Endothelial cell of umbilical vein (primary cell): ENCODE measurements around the gene GIN1. TPM values are rescaled to one million over a fixed set of nuclear protein-coding genes. Genes with fewer than 3 reads are reported as not detected.

Experiments
- BruUV-seq: library from RNA; stranded (reverse); fragments of 400-500 nt; replicated peaks from 2 replicates; lab custom pipeline; 2021; lab: Mats Ljungman, UMichigan
- CTCF ChIA-PET: fragments of 300-600, 350-600 bp; sonication (Branson Sonifier 250); formaldehyde crosslinking; loops from one replicate; lab custom pipeline; 2021; ENCODE audit warnings: antibody characterized with exemption, inconsistent platforms; lab: Charles Lee
- POLR2A ChIA-PET: fragments of 300-600, 350-600 bp; sonication (Branson Sonifier 250); formaldehyde crosslinking; loops from one replicate; lab custom pipeline; 2021; ENCODE audit warnings: antibody characterized with exemption, inconsistent platforms; lab: Charles Lee
- DNase-seq: peaks from one replicate; pipeline ENCODE4 v3.0.0-alpha.2; 2011; ENCODE audit warnings: low read depth, low spot score
- FAIRE-seq: peaks from 2 replicates; lab custom pipeline; 2011; peaks lifted over from hg19 to GRCh38; lab: Jason Lieb, UNC
- H2AFZ ChIP-seq: 2 replicates; pipeline ENCODE4 v1.6.0; 2012; ENCODE audit warnings: low read depth, low read length, control low read depth, inconsistent platforms
- H3K27ac ChIP-seq: 2 replicates; pipeline ENCODE4 v1.5.1; 2011; ENCODE audit warnings: low read depth, mild to moderate bottlenecking, control low read depth, low read length, moderate library complexity; ENCODE audit not compliant: insufficient read depth
- H3K27me3 ChIP-seq, 2 experiments: 2 replicates each; pipeline versions ENCODE4 v1.6.0 to v1.6.1; 2011; ENCODE audit warnings: low read length in 2 of 2, mixed read lengths in 1 of 2; ENCODE audit not compliant: control insufficient read depth in 2 of 2, insufficient read depth in 2 of 2
- H3K36me3 ChIP-seq, 2 experiments: 2 replicates in 1 of 2; 3 replicates in 1 of 2; pipeline ENCODE4 v1.5.1; 2011; ENCODE audit warnings: low read length in 2 of 2, mild to moderate bottlenecking in 1 of 2, moderate library complexity in 1 of 2; ENCODE audit not compliant: control insufficient read depth in 2 of 2, insufficient read depth in 2 of 2; ENCODE audit errors: extremely low read depth in 1 of 2
- H3K4me1 ChIP-seq: 3 replicates; pipeline ENCODE4 v1.5.1; 2011; ENCODE audit warnings: mild to moderate bottlenecking, low read length; ENCODE audit not compliant: control insufficient read depth, insufficient read depth; ENCODE audit errors: extremely low read depth
- H3K4me2 ChIP-seq: 2 replicates; pipeline ENCODE4 v1.6.1; 2011; ENCODE audit warnings: low read length, control low read depth, mixed read lengths; ENCODE audit not compliant: insufficient read depth
- H3K4me3 ChIP-seq, 3 experiments: fragments of 200-600 bp in 1 of 3; sonication (generic), shearing (Covaris generic) in 1 of 3; replicated peaks in 1 of 3; 2 replicates each; pipeline ENCODE4 v1.5.1; 2011 to 2016; ENCODE audit warnings: control low read depth in 3 of 3, low read length in 3 of 3, mild to moderate bottlenecking in 2 of 3, inconsistent platforms in 1 of 3, low read depth in 1 of 3, moderate library complexity in 1 of 3; ENCODE audit not compliant: insufficient read depth in 1 of 3
- H3K79me2 ChIP-seq: 2 replicates; pipeline ENCODE4 v1.6.0; 2012; ENCODE audit warnings: low read length, inconsistent platforms; ENCODE audit not compliant: control insufficient read depth, insufficient read depth
- H3K9ac ChIP-seq: replicated peaks from 2 replicates; pipeline ENCODE3; 2011; ENCODE audit warnings: low read length, control low read depth; ENCODE audit not compliant: insufficient read depth; ENCODE audit errors: extremely low read depth
- H3K9me1 ChIP-seq: replicated peaks from 3 replicates; pipeline ENCODE4 v1.6.0; 2011; ENCODE audit warnings: mild to moderate bottlenecking, low read length; ENCODE audit not compliant: control insufficient read depth, insufficient read depth; ENCODE audit errors: extremely low read depth
- H3K9me3 ChIP-seq: replicated peaks from 2 replicates; pipeline ENCODE4 v1.5.1; 2012; ENCODE audit warnings: low read length, inconsistent platforms; ENCODE audit not compliant: control insufficient read depth, insufficient read depth
- H4K20me1 ChIP-seq: replicated peaks from 2 replicates; pipeline ENCODE3; 2011; ENCODE audit warnings: mild to moderate bottlenecking, low read length; ENCODE audit not compliant: control insufficient read depth, insufficient read depth; ENCODE audit errors: extremely low read depth
- EZH2 ChIP-seq: IDR thresholded peaks from 2 replicates; pipeline ENCODE4 v1.6.1; 2012; ENCODE audit warnings: borderline replicate concordance, low read depth, mild to moderate bottlenecking, moderate library complexity, low read length, inconsistent platforms; ENCODE audit not compliant: severe bottlenecking
- FOS ChIP-seq: IDR thresholded peaks from 2 replicates; pipeline ENCODE4 v1.6.1; 2011; ENCODE audit warnings: mild to moderate bottlenecking, low read length, moderate library complexity, borderline replicate concordance; ENCODE audit not compliant: insufficient read depth
- GATA2 ChIP-seq: IDR thresholded peaks from 2 replicates; pipeline ENCODE4 v1.7.0; 2011; ENCODE audit warnings: low read depth, mild to moderate bottlenecking, moderate library complexity, mixed read lengths, low read length; ENCODE audit not compliant: insufficient read length, insufficient read depth
- JUN ChIP-seq: IDR thresholded peaks from 2 replicates; pipeline ENCODE4 v1.6.1; 2011; ENCODE audit warnings: borderline replicate concordance, low read depth; ENCODE audit not compliant: insufficient read length, insufficient read depth
- POLR2AphosphoS5 ChIP-seq: IDR thresholded peaks from 2 replicates; pipeline ENCODE4 v1.6.1; 2012; ENCODE audit warnings: low read depth, mild to moderate bottlenecking, control low read depth, low read length, moderate library complexity; ENCODE audit not compliant: insufficient read depth
- dilution Hi-C: fragments of 300-500 bp; cut with MboI; formaldehyde crosslinking; loops from one replicate; pipeline ENCODE4 v1.15.0; 2019; ENCODE audit warnings: low sequenced_read_pairs; ENCODE audit not compliant: extremely low pct_ligation_motif_present
- intact Hi-C: fragments of 100-400 bp; cut with micrococcal nuclease; formaldehyde crosslinking; loops from one replicate; pipeline ENCODE4 v1.10.0; 2022
- polyA plus RNA-seq, 4 experiments: library from polyadenylated mRNA; depleted of rRNA in 3 of 4; stranded (reverse) in 3 of 4; unstranded in 1 of 4; fragments of >200 nt; gene quantifications; 2 replicates each; pipeline versions ENCODE4 v1.2.1 to v1.2.3, GENCODE V29; 2011 to 2012; ENCODE audit warnings: missing spikeins in 1 of 4
- total RNA-seq: library from RNA; stranded (reverse); gene quantifications from 2 replicates; pipeline ENCODE4 v1.2.3, GENCODE V29; 2021
- TF ChIP-seq, protein P1 (sequence below): IDR thresholded peaks from 2 replicates; pipeline ENCODE4 v1.6.1; 2011; ENCODE audit not compliant: insufficient read depth, insufficient read length
- TF ChIP-seq, protein P2 (sequence below), 2 donors: IDR thresholded peaks; 1 replicate in 1 of 2; 2 replicates in 1 of 2; pipeline ENCODE4 v1.5.1; 2011; ENCODE audit warnings: low read length in 2 of 2, mild to moderate bottlenecking in 2 of 2, moderate library complexity in 2 of 2, control low read depth in 1 of 2, inconsistent platforms in 1 of 2, low read depth in 1 of 2; ENCODE audit not compliant: insufficient read depth in 1 of 2; ENCODE audit errors: extremely low read depth in 1 of 2

The GIN1 gene
- total and polyA plus RNA-seq, 2 donors (not counting 3 experiments of a cell fraction or from before 2014, with no cell fraction given), result 0.98 to 4.4 TPM

DNA sequence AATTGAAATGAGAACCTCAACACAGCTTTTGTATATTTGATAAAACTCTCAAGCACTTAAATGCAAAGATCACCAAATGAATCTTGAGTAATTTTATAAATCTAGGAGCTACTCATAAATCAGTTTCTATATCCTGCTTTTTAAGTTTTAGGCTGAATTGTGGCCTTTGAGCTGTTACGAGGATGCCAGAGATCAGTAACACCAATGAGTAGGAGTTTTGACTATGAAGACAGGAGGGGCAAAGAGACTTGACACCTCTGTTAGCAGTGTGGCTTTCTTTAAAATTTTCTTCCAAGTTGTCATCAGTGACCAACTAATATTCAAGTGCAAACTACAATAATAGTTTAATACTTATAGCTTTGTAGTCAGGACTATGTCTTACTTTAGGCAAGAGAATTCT, 12.7 kb upstream of the GIN1 start:
- BruUV-seq, result no TSS peak
- H3K36me3 ChIP-seq, result no peaks in the 10 kb centered on the region
- no peaks in the 10 kb centered on the region for H3K9me3 ChIP-seq
- POLR2A ChIA-PET, result no interaction called here
- no peaks in the 10 kb centered on the region for H3K4me1 ChIP-seq
- H3K27ac ChIP-seq, result no peak overlapping the region
- no peaks in the 10 kb centered on the region for H3K27me3 ChIP-seq
- H3K79me2 ChIP-seq, result peaks cover 6% of the 10 kb centered on the region
- dilution Hi-C loops, result no loop called here
- TF ChIP-seq POLR2AphosphoS5 (no peak), EZH2 (no peak), FOS (no peak), JUN (no peak), GATA2 (no peak)
- TF ChIP-seq, protein P1, sequence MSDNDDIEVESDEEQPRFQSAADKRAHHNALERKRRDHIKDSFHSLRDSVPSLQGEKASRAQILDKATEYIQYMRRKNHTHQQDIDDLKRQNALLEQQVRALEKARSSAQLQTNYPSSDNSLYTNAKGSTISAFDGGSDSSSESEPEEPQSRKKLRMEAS, result no peak
- TF ChIP-seq, protein P2, sequence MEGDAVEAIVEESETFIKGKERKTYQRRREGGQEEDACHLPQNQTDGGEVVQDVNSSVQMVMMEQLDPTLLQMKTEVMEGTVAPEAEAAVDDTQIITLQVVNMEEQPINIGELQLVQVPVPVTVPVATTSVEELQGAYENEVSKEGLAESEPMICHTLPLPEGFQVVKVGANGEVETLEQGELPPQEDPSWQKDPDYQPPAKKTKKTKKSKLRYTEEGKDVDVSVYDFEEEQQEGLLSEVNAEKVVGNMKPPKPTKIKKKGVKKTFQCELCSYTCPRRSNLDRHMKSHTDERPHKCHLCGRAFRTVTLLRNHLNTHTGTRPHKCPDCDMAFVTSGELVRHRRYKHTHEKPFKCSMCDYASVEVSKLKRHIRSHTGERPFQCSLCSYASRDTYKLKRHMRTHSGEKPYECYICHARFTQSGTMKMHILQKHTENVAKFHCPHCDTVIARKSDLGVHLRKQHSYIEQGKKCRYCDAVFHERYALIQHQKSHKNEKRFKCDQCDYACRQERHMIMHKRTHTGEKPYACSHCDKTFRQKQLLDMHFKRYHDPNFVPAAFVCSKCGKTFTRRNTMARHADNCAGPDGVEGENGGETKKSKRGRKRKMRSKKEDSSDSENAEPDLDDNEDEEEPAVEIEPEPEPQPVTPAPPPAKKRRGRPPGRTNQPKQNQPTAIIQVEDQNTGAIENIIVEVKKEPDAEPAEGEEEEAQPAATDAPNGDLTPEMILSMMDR (IDR thresholded peaks at IDR 0.05; ENCODE audit: extremely low read depth in 1 of 2, insufficient read depth in 1 of 2, low read depth in 1 of 2, low read length in 2 of 2), result no peak
- DNase-seq (no peak), FAIRE-seq (no peak)
- H2AFZ ChIP-seq, result no peak overlapping the region
- no peak overlapping the region for H3K9ac ChIP-seq
- H3K4me3 ChIP-seq, result no peak overlapping the region
- CTCF ChIA-PET, result no interaction called here
- no peaks in the 10 kb centered on the region for H4K20me1 ChIP-seq
- no peak overlapping the region for H3K4me2 ChIP-seq
- intact Hi-C loops, result no loop called here
- H3K9me1 ChIP-seq, result no peaks in the 10 kb centered on the region
